Eye (tissue), 1 donor: ENCODE results near the gene PAIP2B.
"Not testable (repeated sequence)": the region's sequence is repeated elsewhere in the genome, so short reads cannot be mapped to it uniquely, and the experiment has no call there.

Experiments used
- DNase-seq: peaks from one replicate; pipeline ENCODE4 v3.0.0-alpha.2; 2015

Gene PAIP2B

GRCh38 chr2:71215447-71215846 is 11.5 kb downstream of the PAIP2B start:
- DNase-seq, result no peak

GRCh38 chr2:71212336-71212735 is 14.6 kb downstream of the PAIP2B start:
- no peak for DNase-seq

GRCh38 chr2:71210292-71210691 is 16.6 kb downstream of the PAIP2B start:
- no peak for DNase-seq

- DNase-seq, result no peak
Measured at GRCh38 chr2:71208756-71209155, 18.1 kb downstream of the PAIP2B start.

- no peak for DNase-seq
Measured at GRCh38 chr2:71207601-71208000, 19.3 kb downstream of the PAIP2B start.

GRCh38 chr2:71206271-71206670 is 20.6 kb downstream of the PAIP2B start:
- DNase-seq, result no peak

- DNase-seq, result no peak
Measured at GRCh38 chr2:71191570-71191943, 35.3 kb downstream of the PAIP2B start.

- DNase-seq, result peak; percentile 31
Measured at GRCh38 chr2:71190656-71191569, 36.0 kb downstream of the PAIP2B start.

- DNase-seq, result no peak
Measured at GRCh38 chr2:71187589-71187988, 39.3 kb downstream of the PAIP2B start.

- DNase-seq, result no peak
Measured at GRCh38 chr2:71186973-71187372, 39.9 kb downstream of the PAIP2B start.

- not testable (repeated sequence) for DNase-seq
Measured at GRCh38 chr2:71183306-71184115, 43.4 kb downstream of the PAIP2B start.

GRCh38 chr2:71181316-71181715 is 45.6 kb downstream of the PAIP2B start:
- no peak for DNase-seq

- DNase-seq, result not testable (repeated sequence)
Measured at GRCh38 chr2:71178836-71179235, 48.1 kb downstream of the PAIP2B start.

GRCh38 chr2:71174207-71174606 is 52.7 kb downstream of the PAIP2B start:
- no peak for DNase-seq

GRCh38 chr2:71173096-71173495 is 53.8 kb downstream of the PAIP2B start:
- DNase-seq, result no peak

- DNase-seq, result no peak
Measured at GRCh38 chr2:71166812-71167211, 60.1 kb downstream of the PAIP2B start.

GRCh38 chr2:71157124-71157793 is 69.6 kb downstream of the PAIP2B start:
- DNase-seq, result peak; percentile 92

- peak; percentile 89 for DNase-seq
Measured at GRCh38 chr2:71156573-71156972, 70.3 kb downstream of the PAIP2B start.

GRCh38 chr2:71155846-71156245 is 71.1 kb downstream of the PAIP2B start:
- DNase-seq, result no peak

- peak; percentile 8 for DNase-seq
Measured at GRCh38 chr2:71154798-71155197, 72.1 kb downstream of the PAIP2B start.

- no peak for DNase-seq
Measured at GRCh38 chr2:71154279-71154678, 72.6 kb downstream of the PAIP2B start.

- DNase-seq, result peak; percentile 54
Measured at GRCh38 chr2:71153585-71154224, 73.2 kb downstream of the PAIP2B start.

GRCh38 chr2:71151620-71152019 is 75.3 kb downstream of the PAIP2B start:
- DNase-seq, result no peak
